ENCODE measurements around the gene BRD1.
A peak's percentile ranks its signal among the peaks of the same experiment; 100 is the strongest.

The BRD1 gene

GRCh38 chr22:49817359-49817758 lies 10.3 kb downstream of the BRD1 start:
- Histone ChIP-seq H3K27me3 (ENCODE audit: insufficient read depth, poor library complexity, severe bottlenecking) (no peaks in the 10 kb centered on the region), H3K27ac (replicated peaks) (no peak overlapping the region), H3K4me3 (replicated peaks; ENCODE audit: insufficient read depth, low read length) (no peak overlapping the region)
- TF ChIP-seq, protein P1, sequence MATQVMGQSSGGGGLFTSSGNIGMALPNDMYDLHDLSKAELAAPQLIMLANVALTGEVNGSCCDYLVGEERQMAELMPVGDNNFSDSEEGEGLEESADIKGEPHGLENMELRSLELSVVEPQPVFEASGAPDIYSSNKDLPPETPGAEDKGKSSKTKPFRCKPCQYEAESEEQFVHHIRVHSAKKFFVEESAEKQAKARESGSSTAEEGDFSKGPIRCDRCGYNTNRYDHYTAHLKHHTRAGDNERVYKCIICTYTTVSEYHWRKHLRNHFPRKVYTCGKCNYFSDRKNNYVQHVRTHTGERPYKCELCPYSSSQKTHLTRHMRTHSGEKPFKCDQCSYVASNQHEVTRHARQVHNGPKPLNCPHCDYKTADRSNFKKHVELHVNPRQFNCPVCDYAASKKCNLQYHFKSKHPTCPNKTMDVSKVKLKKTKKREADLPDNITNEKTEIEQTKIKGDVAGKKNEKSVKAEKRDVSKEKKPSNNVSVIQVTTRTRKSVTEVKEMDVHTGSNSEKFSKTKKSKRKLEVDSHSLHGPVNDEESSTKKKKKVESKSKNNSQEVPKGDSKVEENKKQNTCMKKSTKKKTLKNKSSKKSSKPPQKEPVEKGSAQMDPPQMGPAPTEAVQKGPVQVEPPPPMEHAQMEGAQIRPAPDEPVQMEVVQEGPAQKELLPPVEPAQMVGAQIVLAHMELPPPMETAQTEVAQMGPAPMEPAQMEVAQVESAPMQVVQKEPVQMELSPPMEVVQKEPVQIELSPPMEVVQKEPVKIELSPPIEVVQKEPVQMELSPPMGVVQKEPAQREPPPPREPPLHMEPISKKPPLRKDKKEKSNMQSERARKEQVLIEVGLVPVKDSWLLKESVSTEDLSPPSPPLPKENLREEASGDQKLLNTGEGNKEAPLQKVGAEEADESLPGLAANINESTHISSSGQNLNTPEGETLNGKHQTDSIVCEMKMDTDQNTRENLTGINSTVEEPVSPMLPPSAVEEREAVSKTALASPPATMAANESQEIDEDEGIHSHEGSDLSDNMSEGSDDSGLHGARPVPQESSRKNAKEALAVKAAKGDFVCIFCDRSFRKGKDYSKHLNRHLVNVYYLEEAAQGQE (IDR thresholded peaks at IDR 0.05; ENCODE audit: insufficient replicate concordance, low read depth): no peak
- TF ChIP-seq SPI1 (IDR thresholded peaks at IDR 0.05; ENCODE audit: borderline replicate concordance, low read depth): no peak
- TF ChIP-seq GABPA (IDR thresholded peaks at IDR 0.05; ENCODE audit: low read depth): no peak
- 0 out of 2 replicates have a peak, but pooled peaks have one; percentile 23 for TF ChIP-seq POLR2AphosphoS5 (IDR thresholded peaks at IDR 0.05; ENCODE audit: low read depth)
- TF ChIP-seq, protein P2, sequence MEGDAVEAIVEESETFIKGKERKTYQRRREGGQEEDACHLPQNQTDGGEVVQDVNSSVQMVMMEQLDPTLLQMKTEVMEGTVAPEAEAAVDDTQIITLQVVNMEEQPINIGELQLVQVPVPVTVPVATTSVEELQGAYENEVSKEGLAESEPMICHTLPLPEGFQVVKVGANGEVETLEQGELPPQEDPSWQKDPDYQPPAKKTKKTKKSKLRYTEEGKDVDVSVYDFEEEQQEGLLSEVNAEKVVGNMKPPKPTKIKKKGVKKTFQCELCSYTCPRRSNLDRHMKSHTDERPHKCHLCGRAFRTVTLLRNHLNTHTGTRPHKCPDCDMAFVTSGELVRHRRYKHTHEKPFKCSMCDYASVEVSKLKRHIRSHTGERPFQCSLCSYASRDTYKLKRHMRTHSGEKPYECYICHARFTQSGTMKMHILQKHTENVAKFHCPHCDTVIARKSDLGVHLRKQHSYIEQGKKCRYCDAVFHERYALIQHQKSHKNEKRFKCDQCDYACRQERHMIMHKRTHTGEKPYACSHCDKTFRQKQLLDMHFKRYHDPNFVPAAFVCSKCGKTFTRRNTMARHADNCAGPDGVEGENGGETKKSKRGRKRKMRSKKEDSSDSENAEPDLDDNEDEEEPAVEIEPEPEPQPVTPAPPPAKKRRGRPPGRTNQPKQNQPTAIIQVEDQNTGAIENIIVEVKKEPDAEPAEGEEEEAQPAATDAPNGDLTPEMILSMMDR (IDR thresholded peaks at IDR 0.05; ENCODE audit: insufficient read depth, low read length): no peak
- DNase-seq (ENCODE audit: low read depth in 1 of 2, low spot score in 1 of 2): no peak

DNA sequence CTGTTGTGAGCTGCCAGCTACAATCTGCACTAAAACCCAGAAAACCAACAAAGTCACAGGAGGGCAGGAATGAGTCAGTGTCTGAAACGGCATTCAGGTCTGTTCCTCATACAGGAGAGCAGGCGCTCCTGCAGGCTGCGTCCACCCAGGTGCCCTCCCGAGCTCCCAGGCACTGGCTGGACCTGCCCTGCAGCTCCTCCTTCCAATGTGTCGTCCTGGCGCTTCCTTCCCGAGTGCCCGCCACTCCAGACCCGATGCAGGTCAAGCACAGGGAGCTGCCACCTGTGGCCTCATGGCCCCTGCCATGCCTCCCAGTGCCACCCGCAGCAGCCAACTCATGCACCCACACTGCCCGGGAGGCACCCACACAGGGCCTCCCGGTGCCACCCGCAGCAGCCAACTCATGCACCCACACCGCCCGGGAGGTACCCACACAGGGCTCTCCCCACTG lies 12.0 kb downstream of the BRD1 start:
- no peak overlapping the region for H3K4me3 ChIP-seq (replicated peaks; ENCODE audit: insufficient read depth, low read length)
- H3K27ac ChIP-seq (replicated peaks): no peak overlapping the region
- TF ChIP-seq, protein P1 (IDR thresholded peaks at IDR 0.05; ENCODE audit: insufficient replicate concordance, low read depth): no peak
- TF ChIP-seq GABPA (IDR thresholded peaks at IDR 0.05; ENCODE audit: low read depth) (no peak), SPI1 (IDR thresholded peaks at IDR 0.05; ENCODE audit: borderline replicate concordance, low read depth) (no peak), POLR2AphosphoS5 (IDR thresholded peaks at IDR 0.05; ENCODE audit: low read depth) (no peak)
- TF ChIP-seq, protein P2 (IDR thresholded peaks at IDR 0.05; ENCODE audit: insufficient read depth, low read length): no peak
- DNase-seq (ENCODE audit: low read depth in 1 of 2, low spot score in 1 of 2): no peak
- no peaks in the 10 kb centered on the region for H3K27me3 ChIP-seq (ENCODE audit: insufficient read depth, poor library complexity, severe bottlenecking)

DNA sequence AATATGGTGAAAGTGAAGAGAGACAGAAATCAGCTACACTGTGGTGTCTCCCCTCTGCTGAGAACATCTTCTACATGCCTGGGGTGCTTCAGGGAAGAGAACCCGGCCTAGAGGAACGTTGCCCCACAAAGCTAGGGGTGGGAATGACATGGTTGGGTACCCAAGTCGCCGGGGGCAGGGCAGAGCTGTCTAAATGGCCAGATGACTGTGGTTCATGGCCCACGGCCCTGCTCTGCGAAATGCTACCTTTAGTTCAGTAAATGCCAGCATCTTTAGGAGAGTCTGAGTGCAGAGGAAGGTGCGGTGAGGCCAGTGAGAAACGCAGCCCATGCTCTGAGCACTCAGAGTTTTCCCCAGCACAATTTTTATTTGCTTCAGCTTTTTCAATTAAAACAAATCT lies 12.8 kb downstream of the BRD1 start:
- no peaks in the 10 kb centered on the region for H3K27me3 ChIP-seq (ENCODE audit: insufficient read depth, poor library complexity, severe bottlenecking)
- no peak overlapping the region for H3K27ac ChIP-seq (replicated peaks)
- DNase-seq (ENCODE audit: low read depth in 1 of 2, low spot score in 1 of 2): no peak
- H3K4me3 ChIP-seq (replicated peaks; ENCODE audit: insufficient read depth, low read length): no peak overlapping the region
- TF ChIP-seq, protein P1 (IDR thresholded peaks at IDR 0.05; ENCODE audit: insufficient replicate concordance, low read depth): no peak
- no peak for TF ChIP-seq SPI1 (IDR thresholded peaks at IDR 0.05; ENCODE audit: borderline replicate concordance, low read depth)
- TF ChIP-seq, protein P2 (IDR thresholded peaks at IDR 0.05; ENCODE audit: insufficient read depth, low read length): no peak
- TF ChIP-seq POLR2AphosphoS5 (IDR thresholded peaks at IDR 0.05; ENCODE audit: low read depth): no peak
- no peak for TF ChIP-seq GABPA (IDR thresholded peaks at IDR 0.05; ENCODE audit: low read depth)
